Gastrocnemius medialis (tissue), 4 donors: Measurements from ENCODE around the gene ALDH1B1.

Source experiments
- CTCF ChIP-seq, 5 experiments: fragments of 450-650 bp in 3 of 5; fragments of 200-600 bp in 2 of 5; sonication (generic) in 2 of 5; IDR thresholded peaks in 4 of 5; conservative IDR thresholded peaks in 1 of 5; 1 replicate in 4 of 5; 2 replicates in 1 of 5; pipeline ENCODE4 v1.5.1; 2016 to 2019; ENCODE audit warnings: antibody characterized with exemption in 5 of 5, mild to moderate bottlenecking in 3 of 5, moderate library complexity in 3 of 5
- POLR2A ChIP-seq, 2 donors: fragments of 450-650 bp; IDR thresholded peaks; one replicate each; pipeline ENCODE4 v1.6.1; 2017; ENCODE audit warnings: antibody characterized with exemption in 2 of 2, mild to moderate bottlenecking in 2 of 2, moderate library complexity in 2 of 2

- TF ChIP-seq CTCF (IDR thresholded peaks at IDR 0.05 in 4 of 5, conservative IDR thresholded peaks at IDR 0.05 in 1 of 5) (no peak), POLR2A (IDR thresholded peaks at IDR 0.05) (no peak)
Measured at GRCh38 chr9:38345851-38346755, 46.4 kb upstream of the ALDH1B1 start.
